Transverse colon (tissue), 3 donors: ENCODE data around the gene INPP5F.

Source experiments
- EP300 ChIP-seq: sonication (generic); formaldehyde crosslinking; IDR thresholded peaks from one replicate; pipeline ENCODE4 v1.6.1; 2017; ENCODE audit warnings: antibody characterized with exemption, low read depth
- POLR2A ChIP-seq: fragments of 450-650 bp; IDR thresholded peaks from one replicate; pipeline ENCODE4 v1.6.1; 2016; ENCODE audit warnings: antibody characterized with exemption, mild to moderate bottlenecking, moderate library complexity
- TF ChIP-seq, protein P1 (sequence below), 5 experiments: fragments of 200-600 bp in 3 of 5; fragments of 450-650 bp in 2 of 5; sonication (generic) in 3 of 5; IDR thresholded peaks; 1 replicate in 2 of 5; 2 replicates in 3 of 5; pipeline ENCODE4 v1.5.1; 2016 to 2017; ENCODE audit warnings: antibody characterized with exemption in 5 of 5, inconsistent platforms in 3 of 5, mild to moderate bottlenecking in 2 of 5, moderate library complexity in 1 of 5

DNA sequence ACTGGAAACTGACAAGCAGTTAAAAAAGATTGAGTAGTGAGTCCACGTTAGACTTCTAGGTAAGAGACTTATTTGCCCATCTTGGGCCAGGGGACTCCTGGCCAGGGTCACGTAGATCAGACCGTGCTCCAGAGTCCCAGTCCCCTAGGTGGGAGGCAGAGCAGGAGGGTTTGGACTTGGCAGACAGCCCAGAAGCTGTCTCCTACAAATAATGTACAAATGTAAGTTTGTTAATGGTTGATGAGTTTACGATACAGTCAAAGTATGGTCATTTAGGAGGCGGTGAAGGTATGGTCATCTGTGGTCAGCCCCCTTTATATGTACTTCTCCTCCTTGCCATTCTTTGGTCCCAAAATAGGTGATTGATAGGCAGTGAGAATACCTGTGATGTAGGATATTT, 28.2 kb downstream of the INPP5F start:
- TF ChIP-seq EP300 (no peak), POLR2A (no peak)
- TF ChIP-seq, protein P1, sequence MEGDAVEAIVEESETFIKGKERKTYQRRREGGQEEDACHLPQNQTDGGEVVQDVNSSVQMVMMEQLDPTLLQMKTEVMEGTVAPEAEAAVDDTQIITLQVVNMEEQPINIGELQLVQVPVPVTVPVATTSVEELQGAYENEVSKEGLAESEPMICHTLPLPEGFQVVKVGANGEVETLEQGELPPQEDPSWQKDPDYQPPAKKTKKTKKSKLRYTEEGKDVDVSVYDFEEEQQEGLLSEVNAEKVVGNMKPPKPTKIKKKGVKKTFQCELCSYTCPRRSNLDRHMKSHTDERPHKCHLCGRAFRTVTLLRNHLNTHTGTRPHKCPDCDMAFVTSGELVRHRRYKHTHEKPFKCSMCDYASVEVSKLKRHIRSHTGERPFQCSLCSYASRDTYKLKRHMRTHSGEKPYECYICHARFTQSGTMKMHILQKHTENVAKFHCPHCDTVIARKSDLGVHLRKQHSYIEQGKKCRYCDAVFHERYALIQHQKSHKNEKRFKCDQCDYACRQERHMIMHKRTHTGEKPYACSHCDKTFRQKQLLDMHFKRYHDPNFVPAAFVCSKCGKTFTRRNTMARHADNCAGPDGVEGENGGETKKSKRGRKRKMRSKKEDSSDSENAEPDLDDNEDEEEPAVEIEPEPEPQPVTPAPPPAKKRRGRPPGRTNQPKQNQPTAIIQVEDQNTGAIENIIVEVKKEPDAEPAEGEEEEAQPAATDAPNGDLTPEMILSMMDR (IDR thresholded peaks at IDR 0.05) = no peak
